NCI-H2107 (cell line): ENCODE results near the gene HIRA.
"Not testable (repeated sequence)": the region's sequence is repeated elsewhere in the genome, so short reads cannot be mapped to it uniquely, and the experiment has no call there.

Experiments
- DNase-seq: peaks from one replicate; lab custom pipeline; 2025; lab: John Stamatoyannopoulos, UW

HIRA gene

GRCh38 chr22:19463491-19464469, 32.2 kb upstream of the HIRA start:
- DNase-seq, result no peak

- no peak for DNase-seq
Measured at GRCh38 chr22:19463008-19463407, 31.5 kb upstream of the HIRA start.

- DNase-seq, result no peak
Measured at GRCh38 chr22:19461506-19461905, 30.0 kb upstream of the HIRA start.

- DNase-seq, result no peak
Measured at GRCh38 chr22:19460036-19460435, 28.5 kb upstream of the HIRA start.

GRCh38 chr22:19457828-19458428, 26.4 kb upstream of the HIRA start:
- no peak for DNase-seq

GRCh38 chr22:19456541-19456940, 25.0 kb upstream of the HIRA start:
- DNase-seq, result no peak

- DNase-seq, result no peak
Measured at GRCh38 chr22:19455585-19456370, 24.2 kb upstream of the HIRA start.

- DNase-seq, result no peak
Measured at GRCh38 chr22:19455033-19455432, 23.5 kb upstream of the HIRA start.

- no peak for DNase-seq
Measured at GRCh38 chr22:19454156-19454555, 22.6 kb upstream of the HIRA start.

GRCh38 chr22:19453718-19454117, 22.2 kb upstream of the HIRA start:
- no peak for DNase-seq

GRCh38 chr22:19451570-19451969, 20.0 kb upstream of the HIRA start:
- no peak for DNase-seq

GRCh38 chr22:19450363-19451175, 19.0 kb upstream of the HIRA start:
- no peak for DNase-seq

GRCh38 chr22:19449422-19449767, 17.9 kb upstream of the HIRA start:
- DNase-seq, result no peak

GRCh38 chr22:19448739-19449421, 17.3 kb upstream of the HIRA start:
- no peak for DNase-seq

GRCh38 chr22:19448076-19448607, 16.6 kb upstream of the HIRA start:
- peak; percentile 27 for DNase-seq

- DNase-seq, result peak; percentile 69
Measured at GRCh38 chr22:19447330-19448075, 16.0 kb upstream of the HIRA start, which contains the start of gene C22orf39. TSS of gene C22orf39 (minus strand) at chr22:19447711. CDS start at chr22:19447688, 23 bp downstream.

GRCh38 chr22:19446603-19447329, 15.2 kb upstream of the HIRA start:
- no peak for DNase-seq

- not testable (repeated sequence) for DNase-seq
Measured at GRCh38 chr22:19445279-19445982, 13.9 kb upstream of the HIRA start.
